ENCODE data around the gene BEAN1.
A peak's percentile ranks its signal among the peaks of the same experiment; 100 is the strongest.

The BEAN1 gene

GRCh38 chr16:66471716-66472393 is 44.8 kb downstream of the BEAN1 start:
- no peak for DNase-seq

GRCh38 chr16:66473051-66473571 is 46.0 kb downstream of the BEAN1 start:
- no peak for DNase-seq

- DNase-seq, result no peak
These were observed 46.8 kb downstream of the BEAN1 start for GRCh38 chr16:66473654-66474519.

GRCh38 chr16:66474750-66475199 is 47.7 kb downstream of the BEAN1 start:
- no peak for DNase-seq

GRCh38 chr16:66475232-66475631 is 48.1 kb downstream of the BEAN1 start:
- no peak for DNase-seq

- no peak for DNase-seq
These were observed 49.4 kb downstream of the BEAN1 start for GRCh38 chr16:66476328-66477027.

GRCh38 chr16:66477028-66477515 is 50.0 kb downstream of the BEAN1 start:
- DNase-seq, result no peak

GRCh38 chr16:66478733-66479511 is 51.8 kb downstream of the BEAN1 start:
- no peak for DNase-seq

GRCh38 chr16:66479661-66480264 is 52.7 kb downstream of the BEAN1 start:
- no peak for DNase-seq

GRCh38 chr16:66480265-66481080 is 53.4 kb downstream of the BEAN1 start:
- no peak for DNase-seq

GRCh38 chr16:66481081-66481942 is 54.2 kb downstream of the BEAN1 start:
- DNase-seq, result no peak

GRCh38 chr16:66481943-66482390 is 54.9 kb downstream of the BEAN1 start:
- no peak for DNase-seq

GRCh38 chr16:66483689-66484452 is 56.8 kb downstream of the BEAN1 start:
- DNase-seq, result peak; percentile 40

GRCh38 chr16:66484453-66485213 is 57.5 kb downstream of the BEAN1 start:
- DNase-seq, result no peak

- DNase-seq, result no peak
These were observed 58.3 kb downstream of the BEAN1 start for GRCh38 chr16:66485376-66485775.

GRCh38 chr16:66486199-66486772 is 59.2 kb downstream of the BEAN1 start:
- no peak for DNase-seq

GRCh38 chr16:66486773-66487579 is 59.9 kb downstream of the BEAN1 start:
- no peak for DNase-seq

Data from NCI-H2227 treated with DMSO at 0.1 percent for 48 hours (cell line).